RWPE2 (cell line): ENCODE results near the gene AFG1L.
"Not testable (repeated sequence)": the region's sequence is repeated elsewhere in the genome, so short reads cannot be mapped to it uniquely, and the experiment has no call there.

Experiments used
- ATAC-seq: fragments of 200-7000 bp; cut with Tn5 transposase; 3 replicates; pipeline ENCODE4 v1.9.1; 2021; ENCODE audit warnings: low read depth
- DNase-seq: peaks from one replicate; pipeline ENCODE4 v3.0.0-alpha.2; 2020; ENCODE audit warnings: low spot score
- H3K27ac ChIP-seq: fragments of 450-650 bp; 2 replicates; pipeline ENCODE4 v1.5.1; 2017; ENCODE audit warnings: mild to moderate bottlenecking; ENCODE audit not compliant: poor library complexity, severe bottlenecking
- H3K27me3 ChIP-seq: fragments of 250-450 bp; sonication (Bioruptor Pico); 2 replicates; pipeline ENCODE4 v1.5.1; 2021; ENCODE audit warnings: mild to moderate bottlenecking, moderate library complexity; ENCODE audit not compliant: insufficient read depth, poor library complexity, severe bottlenecking
- H3K36me3 ChIP-seq: fragments of 250-450 bp; sonication (Bioruptor Pico); 2 replicates; pipeline ENCODE4 v1.5.1; 2020; ENCODE audit warnings: low read depth, mild to moderate bottlenecking, moderate library complexity
- H3K4me1 ChIP-seq: fragments of 250-450 bp; sonication (Bioruptor Pico); 2 replicates; pipeline ENCODE4 v1.5.1; 2021; ENCODE audit warnings: mild to moderate bottlenecking, moderate library complexity; ENCODE audit not compliant: insufficient read depth, poor library complexity, severe bottlenecking
- H3K4me3 ChIP-seq: fragments of 250-450 bp; sonication (Bioruptor Pico); 2 replicates; pipeline ENCODE4 v1.5.1; 2021; ENCODE audit warnings: mild to moderate bottlenecking, moderate library complexity; ENCODE audit not compliant: severe bottlenecking
- H3K9me3 ChIP-seq: fragments of 250-450 bp; sonication (Bioruptor Pico); 2 replicates; pipeline ENCODE4 v1.5.1; 2021; ENCODE audit warnings: mild to moderate bottlenecking, moderate library complexity; ENCODE audit not compliant: severe bottlenecking
- TF ChIP-seq, protein P1 (sequence below): fragments of 450-650 bp; IDR thresholded peaks from one replicate; pipeline ENCODE4 v1.5.1; 2017; ENCODE audit warnings: mild to moderate bottlenecking, moderate library complexity; ENCODE audit not compliant: poor library complexity, severe bottlenecking

Gene AFG1L

GRCh38 chr6:108260809-108261569 lies 33.9 kb upstream of the AFG1L start, which contains the start of gene SNX3:
SNX3 (minus strand) TSS chr6:108261040; CDS start chr6:108260921, 119 bp downstream.
- Histone ChIP-seq H3K9me3 (no peaks in the 10 kb centered on the region), H3K27ac (peak within 1 kb of the TSS; percentile 71), H3K36me3 (peaks cover 10% of the 10 kb centered on the region; the same call in 1 of the 2 replicates), H3K4me3 (peak within 1 kb of the TSS; percentile 67), H3K27me3 (no peaks in the 10 kb centered on the region), H3K4me1 (peaks cover 9% of the 10 kb centered on the region)
- ATAC-seq (peak; percentile 94), DNase-seq (peak; percentile 96)
- TF ChIP-seq, protein P1, sequence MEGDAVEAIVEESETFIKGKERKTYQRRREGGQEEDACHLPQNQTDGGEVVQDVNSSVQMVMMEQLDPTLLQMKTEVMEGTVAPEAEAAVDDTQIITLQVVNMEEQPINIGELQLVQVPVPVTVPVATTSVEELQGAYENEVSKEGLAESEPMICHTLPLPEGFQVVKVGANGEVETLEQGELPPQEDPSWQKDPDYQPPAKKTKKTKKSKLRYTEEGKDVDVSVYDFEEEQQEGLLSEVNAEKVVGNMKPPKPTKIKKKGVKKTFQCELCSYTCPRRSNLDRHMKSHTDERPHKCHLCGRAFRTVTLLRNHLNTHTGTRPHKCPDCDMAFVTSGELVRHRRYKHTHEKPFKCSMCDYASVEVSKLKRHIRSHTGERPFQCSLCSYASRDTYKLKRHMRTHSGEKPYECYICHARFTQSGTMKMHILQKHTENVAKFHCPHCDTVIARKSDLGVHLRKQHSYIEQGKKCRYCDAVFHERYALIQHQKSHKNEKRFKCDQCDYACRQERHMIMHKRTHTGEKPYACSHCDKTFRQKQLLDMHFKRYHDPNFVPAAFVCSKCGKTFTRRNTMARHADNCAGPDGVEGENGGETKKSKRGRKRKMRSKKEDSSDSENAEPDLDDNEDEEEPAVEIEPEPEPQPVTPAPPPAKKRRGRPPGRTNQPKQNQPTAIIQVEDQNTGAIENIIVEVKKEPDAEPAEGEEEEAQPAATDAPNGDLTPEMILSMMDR, result peak; percentile 10

DNA sequence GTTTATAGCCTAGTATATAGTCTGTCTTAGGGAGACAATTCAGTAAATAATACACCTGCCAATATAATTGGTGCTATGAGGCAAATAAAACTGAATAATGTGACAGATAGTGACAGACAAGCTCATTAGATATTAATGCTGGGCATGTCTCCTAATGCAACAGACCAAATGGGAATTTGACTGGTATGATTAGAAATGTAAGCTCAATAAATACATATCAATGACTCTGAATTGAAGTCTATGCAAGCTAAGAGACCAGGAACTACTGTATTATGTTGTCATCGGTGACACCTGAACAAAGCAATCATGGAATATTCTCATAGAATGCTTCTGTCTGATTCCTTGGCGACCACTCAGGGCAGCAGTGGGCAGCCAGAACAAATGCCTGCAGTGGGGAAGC lies 31.5 kb upstream of the AFG1L start:
- DNase-seq (no peak), ATAC-seq (no peak)
- Histone ChIP-seq H3K27me3 (no peaks in the 10 kb centered on the region), H3K9me3 (no peaks in the 10 kb centered on the region), H3K36me3 (no peaks in the 10 kb centered on the region), H3K27ac (no peak overlapping the region), H3K4me3 (no peak overlapping the region), H3K4me1 (peaks cover 9% of the 10 kb centered on the region)
- TF ChIP-seq, protein P1, result no peak

- no peaks in the 10 kb centered on the region for H3K36me3 ChIP-seq
- ATAC-seq (no peak), DNase-seq (no peak)
- H3K4me1 ChIP-seq, result no peaks in the 10 kb centered on the region
- no peak overlapping the region for H3K27ac ChIP-seq
- no peak overlapping the region for H3K4me3 ChIP-seq
- H3K27me3 ChIP-seq, result no peaks in the 10 kb centered on the region
- TF ChIP-seq, protein P1, result no peak
- H3K9me3 ChIP-seq, result no peaks in the 10 kb centered on the region
These were observed 26.0 kb upstream of the AFG1L start for GRCh38 chr6:108268845-108269244.

DNA sequence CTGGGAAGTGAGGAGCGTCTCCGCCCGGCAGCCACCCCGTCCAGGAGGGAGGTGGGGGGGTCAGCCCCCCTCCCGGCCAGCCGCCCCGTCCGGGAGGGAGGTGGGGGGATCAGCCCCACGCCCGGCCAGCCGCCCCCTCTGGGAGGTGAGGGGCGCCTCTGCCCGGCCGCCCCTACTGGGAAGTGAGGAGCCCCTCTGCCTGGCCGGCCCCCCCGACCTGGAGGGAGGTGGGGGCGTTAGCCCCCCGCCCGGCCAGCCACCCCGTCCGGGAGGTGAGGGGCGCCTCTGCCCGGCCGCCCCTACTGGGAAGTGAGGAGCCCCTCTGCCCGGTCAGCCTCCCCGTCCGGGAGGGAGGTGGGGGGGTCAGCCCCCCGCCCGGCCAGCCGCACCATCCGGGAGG lies 24.9 kb upstream of the AFG1L start:
- not testable (repeated sequence) for DNase-seq, H3K4me1 ChIP-seq, H3K36me3 ChIP-seq, H3K27me3 ChIP-seq, H3K4me3 ChIP-seq, H3K9me3 ChIP-seq, H3K27ac ChIP-seq, ATAC-seq

- H3K4me3 ChIP-seq, result no peak overlapping the region
- H3K36me3 ChIP-seq, result no peaks in the 10 kb centered on the region
- H3K4me1 ChIP-seq, result no peaks in the 10 kb centered on the region
- no peaks in the 10 kb centered on the region for H3K27me3 ChIP-seq
- no peaks in the 10 kb centered on the region for H3K9me3 ChIP-seq
- H3K27ac ChIP-seq, result no peak overlapping the region
- TF ChIP-seq, protein P1, result no peak
- ATAC-seq, result no peak
- DNase-seq, result no peak
These were observed 20.3 kb upstream of the AFG1L start for GRCh38 chr6:108274546-108274945.
